Left ventricle myocardium inferior (tissue), 1 donor: ENCODE measurements around the gene DLL3. TPM values are rescaled to one million over a fixed set of nuclear protein-coding genes. Genes with fewer than 3 reads are reported as not detected.

Experiments
- DNase-seq: peaks from one replicate; pipeline ENCODE4 v3.0.0-alpha.2; 2020
- H3K27ac ChIP-seq: fragments of 200-600 bp; replicated peaks from 2 replicates; pipeline ENCODE4 v1.8.0; 2021
- H3K27me3 ChIP-seq: fragments of 200-600 bp; 2 replicates; pipeline ENCODE4 v1.8.0; 2021; ENCODE audit warnings: low read depth
- H3K36me3 ChIP-seq: fragments of 200-600 bp; 2 replicates; pipeline ENCODE4 v1.8.0; 2021
- H3K4me1 ChIP-seq: fragments of 200-600 bp; 2 replicates; pipeline ENCODE4 v1.8.0; 2021
- H3K4me3 ChIP-seq: fragments of 200-600 bp; 2 replicates; pipeline ENCODE4 v1.8.0; 2021; ENCODE audit warnings: mild to moderate bottlenecking, moderate library complexity
- H3K9me3 ChIP-seq: fragments of 200-600 bp; replicated peaks from 2 replicates; pipeline ENCODE4 v1.8.0; 2021
- CTCF ChIP-seq: fragments of 200-600 bp; IDR thresholded peaks from 2 replicates; pipeline ENCODE4 v1.8.0; 2021; ENCODE audit warnings: antibody characterized with exemption, mild to moderate bottlenecking, borderline replicate concordance
- intact Hi-C: fragments of 100-400 bp; cut with micrococcal nuclease; formaldehyde crosslinking; loops from one replicate; pipeline ENCODE4 v1.11.0; 2022
- total RNA-seq: library from RNA; stranded (reverse); fragmentation: NEBNext Ultra II Directional; extraction: Animal tissue kit (Norgen Biotek cat#: 25700); gene quantifications from one replicate; pipeline ENCODE4 v1.2.1, GENCODE V29; 2021
- donor health status: DM: no; HTN: yes; CAD: no; lungs with severe emphysema.

The DLL3 gene
- total RNA-seq, 1 donor from 2014 or later, result not detected

DNA sequence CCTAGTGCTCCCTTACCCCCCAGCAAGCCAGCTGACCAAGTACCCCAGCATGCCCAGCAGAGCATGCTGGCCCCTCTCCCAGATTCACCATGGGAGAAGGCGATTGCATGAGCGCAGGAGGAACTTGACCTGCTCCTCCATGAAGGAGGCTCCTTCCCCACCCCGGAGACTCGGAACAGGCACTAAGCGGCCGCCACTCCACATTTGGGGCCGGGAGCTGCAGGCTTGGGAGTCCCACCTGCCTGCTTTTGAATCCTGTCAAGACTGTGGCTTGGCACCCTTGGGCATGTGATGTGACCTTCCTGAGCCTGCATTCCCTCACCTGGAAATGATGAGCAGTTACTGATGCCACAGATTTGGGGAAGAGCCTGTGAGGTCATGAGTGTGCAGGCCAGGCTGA is 30.8 kb upstream of the DLL3 start:
- intact Hi-C loops, result no loop called here
- H3K4me3 ChIP-seq, result no peak overlapping the region
- H3K27ac ChIP-seq, result no peak overlapping the region
- H3K36me3 ChIP-seq, result peaks cover 99% of the 10 kb centered on the region
- no peak for DNase-seq
- no peaks in the 10 kb centered on the region for H3K9me3 ChIP-seq
- H3K27me3 ChIP-seq, result no peaks in the 10 kb centered on the region
- no peak for TF ChIP-seq CTCF
- H3K4me1 ChIP-seq, result no peaks in the 10 kb centered on the region

DNA sequence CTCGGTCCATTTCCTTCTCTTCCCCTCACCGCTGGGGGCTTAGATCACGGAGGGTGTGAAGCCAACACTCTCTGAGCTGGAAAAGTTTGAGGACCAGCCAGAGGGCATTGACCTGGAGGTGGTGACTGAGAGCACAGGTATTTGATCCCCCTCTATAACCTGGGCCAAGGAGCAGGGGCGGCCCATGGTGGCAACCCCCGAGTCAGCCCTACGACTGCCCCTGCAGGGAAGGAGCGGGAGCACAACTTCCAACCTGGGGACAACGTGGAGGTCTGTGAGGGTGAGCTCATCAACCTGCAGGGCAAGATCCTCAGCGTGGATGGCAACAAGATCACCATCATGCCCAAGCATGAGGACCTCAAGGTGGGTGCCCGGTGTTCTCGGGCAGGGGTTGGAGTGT is 29.7 kb upstream of the DLL3 start:
- H3K9me3 ChIP-seq, result no peaks in the 10 kb centered on the region
- H3K4me1 ChIP-seq, result no peaks in the 10 kb centered on the region
- intact Hi-C loops, result no loop called here
- no peak overlapping the region for H3K27ac ChIP-seq
- TF ChIP-seq CTCF, result no peak
- H3K27me3 ChIP-seq, result no peaks in the 10 kb centered on the region
- peaks cover 100% of the 10 kb centered on the region for H3K36me3 ChIP-seq
- no peak for DNase-seq
- H3K4me3 ChIP-seq, result no peak overlapping the region

GRCh38 chr19:39469567-39469966 is 29.2 kb upstream of the DLL3 start:
- no peak for DNase-seq
- H3K4me3 ChIP-seq, result no peak overlapping the region

DNA sequence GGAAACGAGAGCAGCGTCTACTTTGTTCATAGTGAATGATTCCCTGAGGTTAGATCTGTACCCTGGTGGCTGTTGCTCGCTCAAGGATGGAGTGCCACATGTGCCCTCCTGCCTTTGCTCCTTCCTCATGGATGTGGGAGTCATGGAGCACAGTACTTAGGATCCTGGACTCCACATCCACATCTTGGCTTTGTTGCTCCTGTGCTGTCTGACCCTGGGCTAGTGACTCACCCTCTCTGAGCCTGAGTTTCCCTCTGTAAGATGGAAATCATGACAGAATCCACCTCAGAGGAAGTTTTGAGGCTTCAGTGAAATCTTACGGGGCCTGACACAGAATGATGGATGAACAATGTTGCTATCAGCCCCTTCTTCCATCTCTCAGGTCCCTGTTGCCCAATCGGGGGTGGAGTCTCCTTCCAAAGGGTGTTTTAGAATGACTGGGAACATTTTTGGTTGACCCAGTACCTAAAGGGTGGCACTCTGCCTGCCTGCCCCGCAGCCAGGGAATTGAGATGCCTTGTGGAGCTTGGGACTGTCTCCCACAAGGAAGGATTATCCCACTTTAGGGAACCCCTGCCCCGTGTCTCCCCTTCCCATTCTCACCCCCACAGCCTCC is 27.9 kb upstream of the DLL3 start:
- H3K4me1 ChIP-seq, result peaks cover 6% of the 10 kb centered on the region
- no peak overlapping the region for H3K4me3 ChIP-seq
- no peaks in the 10 kb centered on the region for H3K27me3 ChIP-seq
- intact Hi-C loops, result no loop called here
- H3K36me3 ChIP-seq, result peaks cover 98% of the 10 kb centered on the region
- DNase-seq, result no peak
- H3K9me3 ChIP-seq, result no peaks in the 10 kb centered on the region
- H3K27ac ChIP-seq, result no peak overlapping the region
- no peak for TF ChIP-seq CTCF

More at GRCh38 chr19:39469567-39469966, 29.2 kb upstream of the DLL3 start:
- H3K27ac ChIP-seq, result no peak overlapping the region
- no peaks in the 10 kb centered on the region for H3K4me1 ChIP-seq
- peaks cover 100% of the 10 kb centered on the region for H3K36me3 ChIP-seq
- intact Hi-C loops, result no loop called here
- no peaks in the 10 kb centered on the region for H3K9me3 ChIP-seq
- H3K27me3 ChIP-seq, result no peaks in the 10 kb centered on the region
- no peak for TF ChIP-seq CTCF

GRCh38 chr19:39471756-39472536 is 26.8 kb upstream of the DLL3 start:
- no peak overlapping the region for H3K4me3 ChIP-seq
- no peak for DNase-seq
- H3K27ac ChIP-seq, result no peak overlapping the region
- no peak for TF ChIP-seq CTCF
- H3K4me1 ChIP-seq, result peaks cover 11% of the 10 kb centered on the region
- H3K9me3 ChIP-seq, result no peaks in the 10 kb centered on the region
- no peaks in the 10 kb centered on the region for H3K27me3 ChIP-seq
- H3K36me3 ChIP-seq, result peaks cover 93% of the 10 kb centered on the region
- intact Hi-C loops, result no loop called here
